A673 (cell line): ENCODE data around the gene MLEC. TPM values are rescaled to one million over a fixed set of nuclear protein-coding genes. Genes with fewer than 3 reads are reported as not detected.

Experiments
- BruUV-seq: library from RNA; stranded (reverse); fragments of 400-500 nt; replicated peaks from 2 replicates; lab custom pipeline; 2021; lab: Mats Ljungman, UMichigan
- CTCF ChIA-PET: fragments of 300-600 bp; sonication (Branson Sonifier 250); formaldehyde crosslinking; loops from one replicate; lab custom pipeline; 2022; ENCODE audit warnings: antibody characterized with exemption; lab: Charles Lee
- POLR2A ChIA-PET: fragments of 300-600 bp; sonication (Branson Sonifier 250); formaldehyde crosslinking; loops from one replicate; lab custom pipeline; 2022; ENCODE audit warnings: antibody characterized with exemption; ENCODE audit not compliant: low non-redundant PET; lab: Charles Lee
- DNase-seq: peaks from one replicate; pipeline ENCODE4 v3.0.0-alpha.2; 2015; ENCODE audit warnings: low spot score
- H3K27ac ChIP-seq: fragments of 200-600 bp; sonication (generic); 2 replicates; pipeline ENCODE4 v1.5.1; 2016; ENCODE audit warnings: mixed run types, low read depth, mild to moderate bottlenecking, mixed read lengths, antibody characterized with exemption, low read length; ENCODE audit not compliant: poor library complexity, severe bottlenecking
- H3K27me3 ChIP-seq: fragments of 200-600 bp; sonication (generic); replicated peaks from 2 replicates; pipeline ENCODE4 v1.6.1; 2017; ENCODE audit warnings: mixed run types, low read depth, mild to moderate bottlenecking, mixed read lengths, antibody characterized with exemption, low read length; ENCODE audit not compliant: insufficient read depth, poor library complexity
- H3K36me3 ChIP-seq: fragments of 200-600 bp; sonication (generic); 2 replicates; pipeline ENCODE4 v1.6.1; 2016; ENCODE audit warnings: mixed run types, mild to moderate bottlenecking, mixed read lengths, antibody characterized with exemption, low read length; ENCODE audit not compliant: insufficient read depth, poor library complexity, severe bottlenecking
- H3K4me1 ChIP-seq: fragments of 200-600 bp; sonication (generic); 2 replicates; pipeline ENCODE4 v1.6.1; 2017; ENCODE audit warnings: mixed run types, mild to moderate bottlenecking, mixed read lengths, antibody characterized with exemption, low read length; ENCODE audit not compliant: insufficient read depth, poor library complexity, severe bottlenecking
- H3K4me3 ChIP-seq: fragments of 200-600 bp; sonication (generic); 2 replicates; pipeline ENCODE4 v1.5.1; 2016; ENCODE audit warnings: low read depth, mixed run types, mild to moderate bottlenecking, mixed read lengths, low read length; ENCODE audit not compliant: poor library complexity, severe bottlenecking
- H3K9me3 ChIP-seq: fragments of 200-600 bp; sonication (generic); 2 replicates; pipeline ENCODE4 v1.6.1; 2016; ENCODE audit warnings: mixed run types, low read depth, mild to moderate bottlenecking, mixed read lengths, antibody characterized with exemption, low read length; ENCODE audit not compliant: poor library complexity, severe bottlenecking
- CTCF ChIP-seq: fragments of 300-800, 200-600 bp; sonication (generic); conservative IDR thresholded peaks from 2 replicates; pipeline ENCODE4 v1.5.1; 2017; ENCODE audit warnings: low read depth, mild to moderate bottlenecking, antibody characterized with exemption, low read length, moderate library complexity, mixed read lengths
- EZH2 ChIP-seq: fragments of 200-600 bp; sonication (generic); IDR thresholded peaks from 2 replicates; pipeline ENCODE4 v1.6.1; 2017; ENCODE audit warnings: borderline replicate concordance, low read depth, mild to moderate bottlenecking, mixed read lengths, antibody characterized with exemption, low read length; ENCODE audit not compliant: poor library complexity, severe bottlenecking
- intact Hi-C: fragments of 100-400 bp; cut with micrococcal nuclease; formaldehyde crosslinking; loops from one replicate; pipeline ENCODE4 v1.10.0; 2022; ENCODE audit not compliant: unreplicated experiment
- total RNA-seq: library from RNA; stranded (reverse); gene quantifications from 2 replicates; pipeline ENCODE4 v1.2.3, GENCODE V29; 2021

MLEC gene
- total RNA-seq, 1 experiment from 2014 or later = 176 TPM

GRCh38 chr12:120692524-120693033, 5.6 kb downstream of the MLEC start:
- H3K36me3 ChIP-seq = peaks cover 41% of the 10 kb centered on the region

GRCh38 chr12:120693848-120694247, 6.9 kb downstream of the MLEC start:
- H3K27ac ChIP-seq = no peak overlapping the region
- intact Hi-C loops = no loop called here
- no peak overlapping the region for H3K4me3 ChIP-seq
- H3K36me3 ChIP-seq = peaks cover 53% of the 10 kb centered on the region
- no peaks in the 10 kb centered on the region for H3K27me3 ChIP-seq
- no peaks in the 10 kb centered on the region for H3K9me3 ChIP-seq
- ChIA-PET CTCF (no interaction called here), POLR2A (no interaction called here)
- H3K4me1 ChIP-seq = peaks cover 18% of the 10 kb centered on the region
- BruUV-seq = no TSS peak
- no peak for TF ChIP-seq CTCF
- no peak for TF ChIP-seq EZH2
- no peak for DNase-seq

More at GRCh38 chr12:120692524-120693033, 5.6 kb downstream of the MLEC start:
- Histone ChIP-seq H3K4me3 (no peak overlapping the region), H3K27ac (no peak overlapping the region), H3K4me1 (peaks cover 24% of the 10 kb centered on the region), H3K27me3 (no peaks in the 10 kb centered on the region), H3K9me3 (no peaks in the 10 kb centered on the region)
- BruUV-seq = no TSS peak
- POLR2A ChIA-PET = interaction anchor here (0.6 kb wide), 1 partner anchor 10 kb away, joined by 13 read pairs; no protein-coding TSS in a partner anchor
- CTCF ChIA-PET = no interaction called here
- DNase-seq = no peak
- intact Hi-C loops = no loop called here
- TF ChIP-seq EZH2 (no peak), CTCF (no peak)

DNA sequence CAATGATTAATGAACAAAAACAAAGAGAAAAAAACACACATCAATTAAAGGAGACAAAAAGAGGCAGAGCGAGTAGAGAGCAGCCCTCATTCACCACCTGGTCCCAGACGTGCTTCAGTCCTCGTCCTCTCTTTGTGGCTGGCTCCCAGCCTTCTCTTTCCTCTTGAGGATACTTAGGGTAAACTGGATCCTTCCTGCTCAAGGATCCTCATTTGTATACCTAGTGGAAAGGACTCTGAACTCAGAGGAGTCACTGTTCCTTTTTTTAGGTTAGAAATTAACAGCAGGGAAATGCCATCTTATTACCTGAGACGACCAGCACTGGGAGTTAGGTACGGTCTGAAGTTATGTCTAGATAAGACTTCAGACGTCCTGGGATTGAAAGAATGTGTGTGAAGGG, 9.7 kb downstream of the MLEC start:
- Histone ChIP-seq H3K27me3 (no peaks in the 10 kb centered on the region), H3K27ac (no peak overlapping the region), H3K36me3 (peaks cover 80% of the 10 kb centered on the region), H3K4me3 (no peak overlapping the region), H3K4me1 (no peaks in the 10 kb centered on the region), H3K9me3 (no peaks in the 10 kb centered on the region)
- intact Hi-C loops = no loop called here
- DNase-seq = no peak
- POLR2A ChIA-PET = no interaction called here
- CTCF ChIA-PET = no interaction called here
- TF ChIP-seq EZH2 (no peak), CTCF (no peak)
- no TSS peak for BruUV-seq
